ENCODE results near the gene CFAP52.
A peak's percentile ranks its signal among the peaks of the same experiment; 100 is the strongest.
"Not testable (repeated sequence)": the region's sequence is repeated elsewhere in the genome, so short reads cannot be mapped to it uniquely, and the experiment has no call there.

CFAP52 gene

GRCh38 chr17:9644910-9645751 is 68.7 kb downstream of the CFAP52 start, which contains the start of gene USP43:
Gene USP43 (plus strand): TSS chr17:9645517. CDS start chr17:9645633, 116 bp downstream.
- H3K27ac ChIP-seq: peak within 1 kb of the TSS; percentile 95
- DNase-seq (ENCODE audit: low read depth, low spot score): no peak

- no peak for DNase-seq (ENCODE audit: low read depth, low spot score)
- peak overlapping the region; percentile 95 for H3K27ac ChIP-seq
Measured at GRCh38 chr17:9645851-9646545, 69.6 kb downstream of the CFAP52 start.

- peak overlapping the region; percentile 95 for H3K27ac ChIP-seq
- no peak for DNase-seq (ENCODE audit: low read depth, low spot score)
Measured at GRCh38 chr17:9646546-9646885, 70.1 kb downstream of the CFAP52 start.

- H3K27ac ChIP-seq: peak overlapping the region; percentile 95
- DNase-seq (ENCODE audit: low read depth, low spot score): no peak
Measured at GRCh38 chr17:9647014-9647413, 70.6 kb downstream of the CFAP52 start.

- peak overlapping the region; percentile 95 for H3K27ac ChIP-seq
- no peak for DNase-seq (ENCODE audit: low read depth, low spot score)
Measured at GRCh38 chr17:9648521-9649110, 72.2 kb downstream of the CFAP52 start.

GRCh38 chr17:9658593-9659211 is 82.3 kb downstream of the CFAP52 start:
- H3K27ac ChIP-seq: no peak overlapping the region
- DNase-seq (ENCODE audit: low read depth, low spot score): no peak

- H3K27ac ChIP-seq: no peak overlapping the region
Measured at GRCh38 chr17:9661027-9661426, 84.6 kb downstream of the CFAP52 start.

GRCh38 chr17:9663511-9663910 is 87.1 kb downstream of the CFAP52 start:
- H3K27ac ChIP-seq; DNase-seq (ENCODE audit: low read depth, low spot score): not testable (repeated sequence)

More at GRCh38 chr17:9661027-9661426, 84.6 kb downstream of the CFAP52 start:
- DNase-seq (ENCODE audit: low read depth, low spot score): no peak

GRCh38 chr17:9666461-9667050 is 90.1 kb downstream of the CFAP52 start:
- no peak for DNase-seq (ENCODE audit: low read depth, low spot score)
- H3K27ac ChIP-seq: peak overlapping the region; percentile 84

- H3K27ac ChIP-seq: peak overlapping the region; percentile 84
- no peak for DNase-seq (ENCODE audit: low read depth, low spot score)
Measured at GRCh38 chr17:9668517-9668916, 92.1 kb downstream of the CFAP52 start.

- peak overlapping the region; percentile 84 for H3K27ac ChIP-seq
- DNase-seq (ENCODE audit: low read depth, low spot score): no peak
Measured at GRCh38 chr17:9669551-9670008, 93.1 kb downstream of the CFAP52 start.

- no peak for DNase-seq (ENCODE audit: low read depth, low spot score)
- peak overlapping the region; percentile 84 for H3K27ac ChIP-seq
Measured at GRCh38 chr17:9670596-9670995, 94.2 kb downstream of the CFAP52 start.

- H3K27ac ChIP-seq: no peak overlapping the region
- no peak for DNase-seq (ENCODE audit: low read depth, low spot score)
Measured at GRCh38 chr17:9671559-9671958, 95.1 kb downstream of the CFAP52 start.

- DNase-seq (ENCODE audit: low read depth, low spot score): no peak
Measured at GRCh38 chr17:9672266-9672665, 95.8 kb downstream of the CFAP52 start.

GRCh38 chr17:9672691-9673090 is 96.2 kb downstream of the CFAP52 start:
- no peak for DNase-seq (ENCODE audit: low read depth, low spot score)
- H3K27ac ChIP-seq: no peak overlapping the region

More at GRCh38 chr17:9672266-9672665, 95.8 kb downstream of the CFAP52 start:
- no peak overlapping the region for H3K27ac ChIP-seq

- no peak for DNase-seq (ENCODE audit: low read depth, low spot score)
- peak overlapping the region; percentile 95 for H3K27ac ChIP-seq
Measured at GRCh38 chr17:9676084-9676483, 99.6 kb downstream of the CFAP52 start.

GRCh38 chr17:9676820-9677310 is 100.4 kb downstream of the CFAP52 start:
- peak; percentile 97 for DNase-seq (ENCODE audit: low read depth, low spot score)
- peak overlapping the region; percentile 95 for H3K27ac ChIP-seq

GRCh38 chr17:9677411-9677810 is 101.0 kb downstream of the CFAP52 start:
- H3K27ac ChIP-seq: peak overlapping the region; percentile 95
- peak; percentile 29 for DNase-seq (ENCODE audit: low read depth, low spot score)

- no peak for DNase-seq (ENCODE audit: low read depth, low spot score)
- peak overlapping the region; percentile 95 for H3K27ac ChIP-seq
Measured at GRCh38 chr17:9677896-9678295, 101.5 kb downstream of the CFAP52 start.

Measured in epithelial cell of prostate (primary cell).